Liver (tissue), 9 donors: ENCODE data around the gene RASSF10. TPM values are rescaled to one million over a fixed set of nuclear protein-coding genes. Genes with fewer than 3 reads are reported as not detected.

Experiments
- DNase-seq: peaks from one replicate; pipeline ENCODE4 v3.0.0-alpha.2; 2017; ENCODE audit warnings: low spot score
- H3K27ac ChIP-seq, 2 donors: one replicate each; pipeline ENCODE4 v1.7.0; 2013; ENCODE audit warnings: inconsistent platforms in 2 of 2, low read length in 2 of 2, control low read depth in 1 of 2, low read depth in 1 of 2, mild to moderate bottlenecking in 1 of 2
- H3K27me3 ChIP-seq, 4 donors: one replicate each; pipeline versions ENCODE4 v1.6.1 to v1.7.0; 2013; ENCODE audit warnings: low read length in 3 of 4, inconsistent platforms in 1 of 4, mild to moderate bottlenecking in 1 of 4, moderate library complexity in 1 of 4; ENCODE audit not compliant: control insufficient read depth in 4 of 4, insufficient read depth in 4 of 4
- H3K36me3 ChIP-seq, 4 donors: one replicate each; pipeline versions ENCODE4 v1.6.1 to v1.7.0; 2013; ENCODE audit warnings: low read length in 3 of 4, mild to moderate bottlenecking in 3 of 4, low read depth in 1 of 4, moderate library complexity in 1 of 4; ENCODE audit not compliant: control insufficient read depth in 4 of 4, insufficient read depth in 3 of 4
- H3K4me1 ChIP-seq, 4 donors: one replicate each; pipeline versions ENCODE4 v1.6.1 to v1.7.0; 2013; ENCODE audit warnings: low read length in 3 of 4, mild to moderate bottlenecking in 3 of 4, moderate library complexity in 1 of 4; ENCODE audit not compliant: control insufficient read depth in 4 of 4, insufficient read depth in 4 of 4
- H3K4me3 ChIP-seq, 3 donors: one replicate each; pipeline versions ENCODE4 v1.6.1 to v1.7.0; 2013; ENCODE audit warnings: low read length in 3 of 3, control low read depth in 1 of 3, low read depth in 1 of 3, mild to moderate bottlenecking in 1 of 3
- H3K9ac ChIP-seq, 2 donors: one replicate each; pipeline ENCODE4 v1.7.0; 2013; ENCODE audit warnings: low read length in 2 of 2, mild to moderate bottlenecking in 2 of 2, moderate library complexity in 2 of 2, control low read depth in 1 of 2, low read depth in 1 of 2
- H3K9me3 ChIP-seq, 4 donors: one replicate each; pipeline versions ENCODE4 v1.6.1 to v1.7.0; 2013; ENCODE audit warnings: low read length in 3 of 4; ENCODE audit not compliant: control insufficient read depth in 4 of 4
- CTCF ChIP-seq: fragments of 150-350 bp; IDR thresholded peaks from 2 replicates; pipeline ENCODE4 v1.5.1; 2017; ENCODE audit warnings: improper control_type of control experiment, low read depth, low read length; ENCODE audit not compliant: missing input control
- EGR1 ChIP-seq, 2 donors: IDR thresholded peaks; 2 replicates each; pipeline ENCODE4 v1.6.1; 2016 to 2018; ENCODE audit warnings: antibody characterized with exemption in 2 of 2, low read depth in 2 of 2
- FOXA1 ChIP-seq: IDR thresholded peaks from 2 replicates; pipeline ENCODE4 v1.6.1; 2016; ENCODE audit warnings: antibody characterized with exemption
- FOXA2 ChIP-seq: IDR thresholded peaks from 2 replicates; pipeline ENCODE4 v1.6.1; 2016; ENCODE audit warnings: antibody characterized with exemption
- HNF4A ChIP-seq, 2 donors: conservative IDR thresholded peaks; 2 replicates each; pipeline ENCODE4 v1.6.1; 2016; ENCODE audit warnings: antibody characterized with exemption in 2 of 2, mild to moderate bottlenecking in 2 of 2
- HNF4G ChIP-seq: IDR thresholded peaks from 2 replicates; pipeline ENCODE4 v1.6.1; 2016; ENCODE audit warnings: antibody characterized with exemption
- JUND ChIP-seq, 2 donors: IDR thresholded peaks; 2 replicates each; pipeline ENCODE4 v1.6.1; 2016; ENCODE audit warnings: antibody characterized with exemption in 2 of 2
- MAX ChIP-seq: IDR thresholded peaks from 2 replicates; pipeline ENCODE4 v1.6.1; 2016; ENCODE audit warnings: antibody characterized with exemption
- SP1 ChIP-seq: IDR thresholded peaks from 2 replicates; pipeline ENCODE4 v1.6.1; 2018; ENCODE audit warnings: antibody characterized with exemption, mild to moderate bottlenecking
- YY1 ChIP-seq: IDR thresholded peaks from 2 replicates; pipeline ENCODE4 v1.6.1; 2016; ENCODE audit warnings: antibody characterized with exemption, mild to moderate bottlenecking
- ZBTB33 ChIP-seq: IDR thresholded peaks from 2 replicates; pipeline ENCODE4 v1.6.1; 2016; ENCODE audit warnings: antibody characterized with exemption
- WGBS: extraction: QIAGEN DNeasy Blood & Tissue Kit; methylation state at CpG from one replicate; pipeline ENCODE4 v1.1.7; 2013; 5-methylcytosine and 5-hydroxymethylcytosine counted together
- polyA plus RNA-seq, 2 donors: library from polyadenylated mRNA; stranded (reverse) in 1 of 2; unstranded in 1 of 2; fragments of 200-250 nt in 1 of 2; fragments of >200 nt in 1 of 2; fragmentation: Nextera tagmentation in 1 of 2; extraction: Ambion mirVana in 1 of 2; gene quantifications; one replicate each; pipeline versions ENCODE4 v1.2.1 to v1.2.3, GENCODE V29; 2013 to 2015
- total RNA-seq, 2 donors: library from RNA; depleted of rRNA; stranded (reverse); fragments of >200 nt; gene quantifications; one replicate each; pipeline ENCODE4 v1.2.3, GENCODE V29; 2014
- donor health status: healthy.
- donor health status: healthy.
- donor health status: healthy.
- donor health status: healthy.
- donor health status: healthy.

RASSF10 gene
- total and polyA plus RNA-seq, 4 donors, result 0.03 to 1.9 (median 0.08) TPM; not detected in 1

- peaks cover 0 to 3% (median 0%) of the 10 kb centered on the region in 4 donors for H3K4me1 ChIP-seq
- no peaks in the 10 kb centered on the region for H3K9me3 ChIP-seq
- 94% methylated on average over 6 of the region's 6 CpGs for WGBS
- H3K36me3 ChIP-seq, result no peaks in the 10 kb centered on the region
- H3K27me3 ChIP-seq, result no peaks in the 10 kb centered on the region
- no peak overlapping the region for H3K4me3 ChIP-seq
- DNase-seq, result no peak
- TF ChIP-seq EGR1 (IDR thresholded peaks at IDR 0.05; ENCODE audit: low read depth in 2 of 2) (no peak), FOXA1 (no peak)
- no peak overlapping the region for H3K27ac ChIP-seq
- H3K9ac ChIP-seq, result no peak overlapping the region
Measured at GRCh38 chr11:12968826-12969225, 40.3 kb upstream of the RASSF10 start.

GRCh38 chr11:12971955-12972354 lies 37.2 kb upstream of the RASSF10 start:
- WGBS, result 90% methylated on average over 1 of the region's 1 CpG
- no peak for DNase-seq

GRCh38 chr11:12973528-12974181 lies 35.5 kb upstream of the RASSF10 start:
- no peak overlapping the region for H3K4me3 ChIP-seq
- 74% methylated on average over 1 of the region's 1 CpG for WGBS
- H3K4me1 ChIP-seq, result no peaks in the 10 kb centered on the region
- H3K9me3 ChIP-seq, result no peaks in the 10 kb centered on the region
- no peak overlapping the region for H3K27ac ChIP-seq
- H3K27me3 ChIP-seq, result no peaks in the 10 kb centered on the region
- DNase-seq, result no peak
- H3K36me3 ChIP-seq, result no peaks in the 10 kb centered on the region
- TF ChIP-seq FOXA2 (no peak), MAX (no peak), SP1 (no peak), ZBTB33 (no peak), CTCF (no peak), HNF4A (conservative IDR thresholded peaks at IDR 0.05) (no peak), HNF4G (no peak)
- H3K9ac ChIP-seq, result no peak overlapping the region

More at GRCh38 chr11:12971955-12972354, 37.2 kb upstream of the RASSF10 start:
- H3K27me3 ChIP-seq, result no peaks in the 10 kb centered on the region
- no peaks in the 10 kb centered on the region for H3K9me3 ChIP-seq
- no peaks in the 10 kb centered on the region for H3K4me1 ChIP-seq
- no peak overlapping the region for H3K9ac ChIP-seq
- no peak overlapping the region for H3K27ac ChIP-seq
- no peak for TF ChIP-seq FOXA2
- no peak for TF ChIP-seq ZBTB33
- no peak for TF ChIP-seq MAX
- TF ChIP-seq YY1, result no peak
- TF ChIP-seq EGR1 (IDR thresholded peaks at IDR 0.05; ENCODE audit: low read depth in 2 of 2), result no peak
- TF ChIP-seq SP1, result no peak
- no peak for TF ChIP-seq JUND (IDR thresholded peaks at IDR 0.05)
- no peak overlapping the region for H3K4me3 ChIP-seq
- H3K36me3 ChIP-seq, result no peaks in the 10 kb centered on the region
